Activated T-helper 17 cell treated with anti-CD3 and anti-CD28 coated beads, Interleukin-2, amount 50 U/mL, for 72 hours (primary cell): ENCODE measurements around the gene ARL3. TPM values are rescaled to one million over a fixed set of nuclear protein-coding genes. Genes with fewer than 3 reads are reported as not detected.
"Not testable (repeated sequence)": the region's sequence is repeated elsewhere in the genome, so short reads cannot be mapped to it uniquely, and the experiment has no call there.

Experiments
- ATAC-seq: fragments of 150-1000 bp; cut with Tn5 transposase; replicated peaks from 2 replicates; pipeline ENCODE4 v1.10.0; 2021; ENCODE audit warnings: mild to moderate bottlenecking, moderate library complexity
- H3K27ac Mint-ChIP-seq: one replicate; pipeline ENCODE4 v1.8.0; 2022; ENCODE audit warnings: mixed read lengths
- H3K27me3 Mint-ChIP-seq: one replicate; pipeline ENCODE4 v1.8.0; 2022; ENCODE audit warnings: mixed read lengths
- H3K36me3 Mint-ChIP-seq: one replicate; pipeline ENCODE4 v1.8.0; 2022; ENCODE audit warnings: low read depth, mild to moderate bottlenecking, mixed read lengths
- H3K4me1 Mint-ChIP-seq: one replicate; pipeline ENCODE4 v1.8.0; 2022; ENCODE audit warnings: mixed read lengths
- H3K4me3 Mint-ChIP-seq: one replicate; pipeline ENCODE4 v1.8.0; 2022; ENCODE audit warnings: mild to moderate bottlenecking, mixed read lengths
- H3K9me3 Mint-ChIP-seq: one replicate; pipeline ENCODE4 v1.8.0; 2022; ENCODE audit warnings: mixed read lengths
- total RNA-seq, 2 donors: library from RNA; stranded (reverse); gene quantifications; one replicate each; pipeline ENCODE4 v1.2.3, GENCODE V29; 2022

Gene ARL3
- total RNA-seq, 2 donors from 2014 or later = 14.3 to 14.7 TPM

- Mint-ChIP-seq H3K27me3 (no peaks in the 10 kb centered on the region), H3K9me3 (no peaks in the 10 kb centered on the region), H3K27ac (no peak overlapping the region), H3K4me3 (no peak overlapping the region), H3K4me1 (peaks cover 11% of the 10 kb centered on the region), H3K36me3 (peaks cover 60% of the 10 kb centered on the region)
- ATAC-seq = peak; percentile 59
These were observed 11.5 kb downstream of the ARL3 start for GRCh38 chr10:102702742-102703141.

- H3K27me3 Mint-ChIP-seq = no peaks in the 10 kb centered on the region
- H3K36me3 Mint-ChIP-seq = peaks cover 68% of the 10 kb centered on the region
- H3K27ac Mint-ChIP-seq = no peak overlapping the region
- ATAC-seq = no peak
- H3K9me3 Mint-ChIP-seq = no peaks in the 10 kb centered on the region
- no peak overlapping the region for H3K4me3 Mint-ChIP-seq
- H3K4me1 Mint-ChIP-seq = peaks cover 9% of the 10 kb centered on the region
These were observed 12.4 kb downstream of the ARL3 start for GRCh38 chr10:102701796-102702195.

- H3K36me3 Mint-ChIP-seq = peaks cover 73% of the 10 kb centered on the region
- no peak overlapping the region for H3K4me3 Mint-ChIP-seq
- H3K4me1 Mint-ChIP-seq = peaks cover 9% of the 10 kb centered on the region
- H3K9me3 Mint-ChIP-seq = no peaks in the 10 kb centered on the region
- no peak for ATAC-seq
- H3K27ac Mint-ChIP-seq = no peak overlapping the region
- no peaks in the 10 kb centered on the region for H3K27me3 Mint-ChIP-seq
These were observed 12.9 kb downstream of the ARL3 start for GRCh38 chr10:102701272-102701671.

- H3K4me1 Mint-ChIP-seq = peaks cover 4% of the 10 kb centered on the region
- H3K36me3 Mint-ChIP-seq = peaks cover 84% of the 10 kb centered on the region
- no peak for ATAC-seq
- no peaks in the 10 kb centered on the region for H3K27me3 Mint-ChIP-seq
- H3K4me3 Mint-ChIP-seq = no peak overlapping the region
- no peak overlapping the region for H3K27ac Mint-ChIP-seq
- no peaks in the 10 kb centered on the region for H3K9me3 Mint-ChIP-seq
These were observed 15.3 kb downstream of the ARL3 start for GRCh38 chr10:102698894-102699293.

GRCh38 chr10:102696736-102697135 is 17.5 kb downstream of the ARL3 start:
- H3K27ac Mint-ChIP-seq = no peak overlapping the region
- ATAC-seq = no peak
- peaks cover 81% of the 10 kb centered on the region for H3K36me3 Mint-ChIP-seq
- no peaks in the 10 kb centered on the region for H3K9me3 Mint-ChIP-seq
- H3K4me3 Mint-ChIP-seq = no peak overlapping the region
- peaks cover 4% of the 10 kb centered on the region for H3K4me1 Mint-ChIP-seq
- no peaks in the 10 kb centered on the region for H3K27me3 Mint-ChIP-seq

- ATAC-seq, H3K27me3 Mint-ChIP-seq, H3K9me3 Mint-ChIP-seq, H3K4me1 Mint-ChIP-seq, H3K27ac Mint-ChIP-seq, H3K4me3 Mint-ChIP-seq: not testable (repeated sequence)
- peaks cover 69% of the 10 kb centered on the region for H3K36me3 Mint-ChIP-seq
These were observed 18.8 kb downstream of the ARL3 start for GRCh38 chr10:102695401-102695800.

- Mint-ChIP-seq H3K27me3 (no peaks in the 10 kb centered on the region), H3K9me3 (no peaks in the 10 kb centered on the region), H3K4me1 (no peaks in the 10 kb centered on the region), H3K4me3 (no peak overlapping the region), H3K27ac (no peak overlapping the region), H3K36me3 (peaks cover 42% of the 10 kb centered on the region)
- no peak for ATAC-seq
These were observed 22.7 kb downstream of the ARL3 start for GRCh38 chr10:102691285-102692066.

- ATAC-seq = no peak
- Mint-ChIP-seq H3K27ac (no peak overlapping the region), H3K4me1 (peaks cover 12% of the 10 kb centered on the region), H3K9me3 (no peaks in the 10 kb centered on the region), H3K27me3 (no peaks in the 10 kb centered on the region), H3K36me3 (peaks cover 62% of the 10 kb centered on the region), H3K4me3 (no peak overlapping the region)
These were observed 30.5 kb downstream of the ARL3 start for GRCh38 chr10:102683736-102684135.

- ATAC-seq = no peak
- Mint-ChIP-seq H3K27me3 (no peaks in the 10 kb centered on the region), H3K9me3 (no peaks in the 10 kb centered on the region), H3K4me1 (peaks cover 12% of the 10 kb centered on the region), H3K27ac (no peak overlapping the region), H3K4me3 (no peak overlapping the region), H3K36me3 (peaks cover 60% of the 10 kb centered on the region)
These were observed 31.2 kb downstream of the ARL3 start for GRCh38 chr10:102682981-102683380.

- Mint-ChIP-seq H3K4me3 (peak overlapping the region; percentile 35), H3K9me3 (no peaks in the 10 kb centered on the region), H3K4me1 (peaks cover 12% of the 10 kb centered on the region), H3K27ac (peak overlapping the region; percentile 44), H3K36me3 (peaks cover 55% of the 10 kb centered on the region), H3K27me3 (no peaks in the 10 kb centered on the region)
- no peak for ATAC-seq
These were observed 31.8 kb downstream of the ARL3 start for GRCh38 chr10:102682416-102682815.

GRCh38 chr10:102681696-102682095 is 32.5 kb downstream of the ARL3 start:
- peaks cover 54% of the 10 kb centered on the region for H3K36me3 Mint-ChIP-seq
- peak overlapping the region; percentile 35 for H3K4me3 Mint-ChIP-seq
- H3K4me1 Mint-ChIP-seq = peaks cover 12% of the 10 kb centered on the region
- ATAC-seq = peak; percentile 67
- H3K9me3 Mint-ChIP-seq = no peaks in the 10 kb centered on the region
- peak overlapping the region; percentile 44 for H3K27ac Mint-ChIP-seq
- H3K27me3 Mint-ChIP-seq = no peaks in the 10 kb centered on the region

- Mint-ChIP-seq H3K9me3 (no peaks in the 10 kb centered on the region), H3K27me3 (no peaks in the 10 kb centered on the region), H3K36me3 (peaks cover 50% of the 10 kb centered on the region), H3K4me3 (no peak overlapping the region), H3K27ac (no peak overlapping the region), H3K4me1 (peaks cover 16% of the 10 kb centered on the region)
- ATAC-seq = no peak
These were observed 34.6 kb downstream of the ARL3 start for GRCh38 chr10:102679596-102679995.

- H3K27me3 Mint-ChIP-seq = no peaks in the 10 kb centered on the region
- ATAC-seq = no peak
- peaks cover 22% of the 10 kb centered on the region for H3K4me1 Mint-ChIP-seq
- no peak overlapping the region for H3K4me3 Mint-ChIP-seq
- H3K9me3 Mint-ChIP-seq = no peaks in the 10 kb centered on the region
- no peak overlapping the region for H3K27ac Mint-ChIP-seq
- peaks cover 45% of the 10 kb centered on the region for H3K36me3 Mint-ChIP-seq
These were observed 35.3 kb downstream of the ARL3 start for GRCh38 chr10:102678842-102679289.

- Mint-ChIP-seq H3K27me3 (no peaks in the 10 kb centered on the region), H3K27ac (no peak overlapping the region), H3K9me3 (no peaks in the 10 kb centered on the region), H3K4me3 (no peak overlapping the region), H3K4me1 (peaks cover 27% of the 10 kb centered on the region), H3K36me3 (peaks cover 37% of the 10 kb centered on the region)
- no peak for ATAC-seq
These were observed 36.2 kb downstream of the ARL3 start for GRCh38 chr10:102678068-102678400.

GRCh38 chr10:102677331-102678067 is 36.7 kb downstream of the ARL3 start:
- no peak for ATAC-seq
- Mint-ChIP-seq H3K27ac (no peak overlapping the region), H3K4me3 (no peak overlapping the region), H3K9me3 (no peaks in the 10 kb centered on the region), H3K4me1 (peaks cover 27% of the 10 kb centered on the region), H3K36me3 (peaks cover 34% of the 10 kb centered on the region), H3K27me3 (no peaks in the 10 kb centered on the region)
